BJ (cell line): ENCODE results near the gene TTC12. TPM values are rescaled to one million over a fixed set of nuclear protein-coding genes. Genes with fewer than 3 reads are reported as not detected.

Experiments used
- CTCF ChIA-PET: fragments of 350-600 bp; formaldehyde crosslinking; extraction: SDS; loops from one replicate; lab custom pipeline; 2021; ENCODE audit warnings: antibody characterized with exemption, inconsistent platforms; lab: Yijun Ruan, JAX
- POLR2A ChIA-PET: fragments of 300-600 bp; sonication (Branson Sonifier 250); formaldehyde crosslinking; extraction: SDS; loops from one replicate; lab custom pipeline; 2021; ENCODE audit warnings: antibody characterized with exemption; lab: Charles Lee
- DNase-seq: peaks from one replicate; pipeline ENCODE4 v3.0.0-alpha.2; 2011; ENCODE audit warnings: low read depth
- H3K27me3 ChIP-seq: 2 replicates; pipeline ENCODE4 v1.6.0; 2011; ENCODE audit warnings: low read length; ENCODE audit not compliant: control insufficient read depth, insufficient read depth
- H3K36me3 ChIP-seq: 2 replicates; pipeline ENCODE4 v1.5.1; 2011; ENCODE audit warnings: low read length; ENCODE audit not compliant: control insufficient read depth, insufficient read depth
- H3K4me3 ChIP-seq: 2 replicates; pipeline ENCODE4 v1.5.1; 2011; ENCODE audit warnings: low read depth, mild to moderate bottlenecking, control low read depth, low read length
- CTCF ChIP-seq: IDR thresholded peaks from 2 replicates; pipeline ENCODE4 v1.5.1; 2011; ENCODE audit warnings: low read depth, mild to moderate bottlenecking, control low read depth, inconsistent platforms, low read length, moderate library complexity; ENCODE audit not compliant: insufficient read depth
- polyA plus RNA-seq: library from polyadenylated mRNA; depleted of rRNA; stranded (reverse); fragments of >200 nt; gene quantifications from 2 replicates; pipeline ENCODE4 v1.2.3, GENCODE V29; 2011

TTC12 gene
- polyA plus RNA-seq, 1 experiment, result 14.0 TPM

DNA sequence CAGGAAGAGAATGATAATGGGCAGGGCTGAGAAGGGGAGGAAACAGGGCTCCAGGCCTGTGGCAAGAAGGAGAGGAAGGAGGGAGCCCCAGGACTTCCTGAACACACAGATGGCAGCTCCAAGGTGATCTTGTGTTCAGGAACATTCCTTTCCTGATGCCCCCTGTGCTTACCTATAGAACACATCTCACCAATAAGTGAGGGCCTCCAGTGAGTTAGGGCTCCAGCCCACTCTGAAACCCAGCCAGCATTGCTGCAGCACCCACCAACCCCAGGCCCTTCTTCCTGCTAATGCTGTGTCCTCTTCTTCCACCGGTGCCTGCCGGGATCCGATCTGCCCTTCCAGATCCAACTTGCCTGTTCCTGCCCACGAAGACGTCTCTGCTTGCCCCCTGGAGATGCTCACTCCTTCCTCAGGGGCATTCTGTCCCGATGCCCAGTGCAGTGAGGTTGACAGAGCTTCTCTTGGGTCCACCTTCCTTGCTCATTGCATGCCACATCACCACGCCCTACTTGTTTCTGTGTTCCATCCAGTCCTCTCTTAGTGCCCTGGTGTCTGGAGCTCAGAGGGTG lies 90.6 kb downstream of the TTC12 start:
- ChIA-PET CTCF (interaction anchor here (0.7 kb wide), 1 partner anchor 856 kb away, joined by 3 read pairs; no protein-coding TSS in a partner anchor), POLR2A (no interaction called here)
- Histone ChIP-seq H3K4me3 (no peak overlapping the region), H3K36me3 (no peaks in the 10 kb centered on the region), H3K27me3 (peaks cover 2% of the 10 kb centered on the region; the same call in 1 of the 2 replicates)
- no peak for DNase-seq
- no peak for TF ChIP-seq CTCF

GRCh38 chr11:113405724-113406478 lies 91.5 kb downstream of the TTC12 start:
- Histone ChIP-seq H3K36me3 (no peaks in the 10 kb centered on the region), H3K27me3 (peaks cover 2% of the 10 kb centered on the region; the same call in 1 of the 2 replicates), H3K4me3 (no peak overlapping the region)
- CTCF ChIA-PET, result interaction anchor here (0.7 kb wide), 1 partner anchor 855 kb away, joined by 3 read pairs; no protein-coding TSS in a partner anchor
- POLR2A ChIA-PET, result no interaction called here
- TF ChIP-seq CTCF, result no peak
- no peak for DNase-seq

GRCh38 chr11:113407163-113407562 lies 92.8 kb downstream of the TTC12 start:
- POLR2A ChIA-PET, result no interaction called here
- DNase-seq, result no peak
- Histone ChIP-seq H3K36me3 (no peaks in the 10 kb centered on the region), H3K4me3 (no peak overlapping the region), H3K27me3 (0 out of 2 replicates have a peak, but pooled peaks cover 2% of the 10 kb centered on the region)
- TF ChIP-seq CTCF, result no peak
- CTCF ChIA-PET, result interaction anchor here (0.8 kb wide), 1 partner anchor 16 kb away, joined by 3 read pairs; no protein-coding TSS in a partner anchor

GRCh38 chr11:113408206-113408605 lies 93.8 kb downstream of the TTC12 start:
- 0 out of 2 replicates have a peak, but pooled peaks cover 2% of the 10 kb centered on the region for H3K27me3 ChIP-seq
- DNase-seq, result no peak
- ChIA-PET POLR2A (no interaction called here), CTCF (no interaction called here)
- H3K36me3 ChIP-seq, result no peaks in the 10 kb centered on the region
- no peak overlapping the region for H3K4me3 ChIP-seq
- no peak for TF ChIP-seq CTCF

- no peak for DNase-seq
- POLR2A ChIA-PET, result no interaction called here
- H3K27me3 ChIP-seq, result 0 out of 2 replicates have a peak, but pooled peaks cover 2% of the 10 kb centered on the region
- no peak overlapping the region for H3K4me3 ChIP-seq
- no peak for TF ChIP-seq CTCF
- CTCF ChIA-PET, result no interaction called here
- H3K36me3 ChIP-seq, result no peaks in the 10 kb centered on the region
Measured at GRCh38 chr11:113408887-113409286, 94.5 kb downstream of the TTC12 start.
